Skeletal muscle tissue (tissue), 4 donors: ENCODE results near the gene COX11. TPM values are rescaled to one million over a fixed set of nuclear protein-coding genes. Genes with fewer than 3 reads are reported as not detected.

Experiments
- H3K27ac ChIP-seq: one replicate; pipeline ENCODE4 v1.7.0; 2013; ENCODE audit warnings: mild to moderate bottlenecking, low read depth, low read length, inconsistent platforms
- H3K27me3 ChIP-seq, 3 donors: one replicate each; pipeline ENCODE4 v1.7.0; 2013; ENCODE audit warnings: low read length in 3 of 3; ENCODE audit not compliant: control insufficient read depth in 3 of 3, insufficient read depth in 3 of 3
- H3K36me3 ChIP-seq, 3 donors: one replicate each; pipeline ENCODE4 v1.7.0; 2013; ENCODE audit warnings: low read length in 3 of 3; ENCODE audit not compliant: control insufficient read depth in 3 of 3, insufficient read depth in 3 of 3
- H3K4me1 ChIP-seq, 3 donors: one replicate each; pipeline ENCODE4 v1.7.0; 2013; ENCODE audit warnings: low read length in 3 of 3, mild to moderate bottlenecking in 3 of 3; ENCODE audit not compliant: control insufficient read depth in 3 of 3, insufficient read depth in 3 of 3
- H3K4me3 ChIP-seq, 3 donors: one replicate each; pipeline ENCODE4 v1.7.0; 2013; ENCODE audit warnings: low read length in 3 of 3
- H3K9ac ChIP-seq, 3 donors: one replicate each; pipeline ENCODE4 v1.7.0; 2013; ENCODE audit warnings: low read length in 3 of 3, mild to moderate bottlenecking in 3 of 3, moderate library complexity in 2 of 3, low read depth in 1 of 3
- H3K9me3 ChIP-seq, 3 donors: one replicate each; pipeline ENCODE4 v1.7.0; 2013; ENCODE audit warnings: low read length in 3 of 3; ENCODE audit not compliant: control insufficient read depth in 3 of 3
- total RNA-seq: library from RNA; depleted of rRNA; stranded (reverse); fragments of >200 nt; gene quantifications from one replicate; pipeline ENCODE4 v1.2.3, GENCODE V29; 2014
- donor health status: Osteomylitis.

The COX11 gene
- total RNA-seq, 1 donor from 2014 or later = 28.2 TPM

GRCh38 chr17:54941285-54941684, 27.2 kb downstream of the COX11 start:
- Histone ChIP-seq H3K9ac (no peak overlapping the region), H3K4me1 (no peaks in the 10 kb centered on the region), H3K9me3 (no peaks in the 10 kb centered on the region), H3K36me3 (no peaks in the 10 kb centered on the region), H3K27ac (no peak overlapping the region), H3K27me3 (no peaks in the 10 kb centered on the region), H3K4me3 (no peak overlapping the region)

DNA sequence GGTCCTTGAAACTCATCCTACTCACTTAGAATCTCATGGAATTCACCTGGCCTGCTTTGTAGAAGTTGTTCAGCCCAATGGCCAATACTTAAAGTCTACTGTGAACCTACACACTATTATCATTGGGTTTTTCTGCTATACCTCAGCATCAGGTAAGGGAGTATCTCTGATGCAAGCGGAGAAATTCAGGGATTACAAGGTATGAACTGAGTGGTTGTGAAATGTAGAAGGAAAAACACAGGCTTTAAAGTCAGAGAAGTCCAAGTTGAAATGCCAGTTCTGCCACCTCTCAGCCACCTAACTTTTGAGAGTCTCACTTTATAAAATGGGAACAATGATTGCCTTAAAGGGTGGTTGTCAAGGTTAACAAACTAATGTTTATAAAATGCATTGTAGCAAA, 31.0 kb downstream of the COX11 start:
- H3K4me1 ChIP-seq = no peaks in the 10 kb centered on the region
- H3K9ac ChIP-seq = no peak overlapping the region
- no peak overlapping the region for H3K27ac ChIP-seq
- H3K9me3 ChIP-seq = no peaks in the 10 kb centered on the region
- no peak overlapping the region for H3K4me3 ChIP-seq
- H3K36me3 ChIP-seq = no peaks in the 10 kb centered on the region
- no peaks in the 10 kb centered on the region for H3K27me3 ChIP-seq

DNA sequence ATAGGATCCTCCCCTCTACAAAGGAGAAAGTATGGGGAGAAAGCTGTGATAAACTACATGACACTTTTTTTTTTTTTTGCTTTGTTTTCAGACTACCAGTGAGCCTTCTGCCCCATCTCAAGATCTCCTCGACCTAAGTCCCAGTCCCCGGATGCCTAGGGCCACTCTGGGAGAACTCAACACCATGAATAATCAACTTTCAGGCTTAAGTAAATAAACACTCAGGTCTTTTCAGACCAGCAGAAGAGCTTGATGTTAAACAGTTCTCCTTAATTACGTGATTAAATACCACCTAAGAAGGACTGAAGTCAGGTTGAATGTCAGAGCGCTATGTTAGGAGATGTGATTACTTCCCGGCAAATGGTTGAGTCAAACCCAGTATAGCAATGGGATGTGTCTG, 31.4 kb downstream of the COX11 start:
- Histone ChIP-seq H3K27me3 (no peaks in the 10 kb centered on the region), H3K4me1 (no peaks in the 10 kb centered on the region), H3K27ac (no peak overlapping the region), H3K9me3 (no peaks in the 10 kb centered on the region), H3K4me3 (no peak overlapping the region), H3K36me3 (no peaks in the 10 kb centered on the region), H3K9ac (no peak overlapping the region)

GRCh38 chr17:54935471-54935870, 33.0 kb downstream of the COX11 start:
- Histone ChIP-seq H3K27me3 (no peaks in the 10 kb centered on the region), H3K27ac (no peak overlapping the region), H3K9ac (no peak overlapping the region), H3K9me3 (no peaks in the 10 kb centered on the region), H3K4me3 (no peak overlapping the region), H3K36me3 (no peaks in the 10 kb centered on the region), H3K4me1 (no peaks in the 10 kb centered on the region)

DNA sequence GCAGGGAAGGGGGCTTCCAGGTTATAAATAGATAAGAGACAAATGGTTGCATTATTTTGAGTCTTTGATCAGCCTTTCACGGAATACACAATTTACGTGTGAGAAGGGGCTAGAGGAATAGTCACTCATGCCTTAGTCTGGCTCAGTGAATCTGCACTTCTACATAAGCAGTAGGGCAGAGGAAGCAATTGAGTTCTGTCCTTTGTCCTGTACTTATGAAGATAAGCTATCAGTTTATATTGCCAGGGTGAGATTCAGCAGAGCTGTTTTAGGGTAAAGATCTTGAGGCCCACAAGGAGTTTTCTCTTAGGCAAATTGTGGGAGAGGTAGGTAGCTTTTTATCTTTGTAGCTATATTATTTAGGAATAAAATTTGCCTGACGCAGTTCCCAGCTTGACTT, 34.5 kb downstream of the COX11 start:
- no peak overlapping the region for H3K4me3 ChIP-seq
- H3K36me3 ChIP-seq = no peaks in the 10 kb centered on the region
- H3K27me3 ChIP-seq = no peaks in the 10 kb centered on the region
- no peaks in the 10 kb centered on the region for H3K4me1 ChIP-seq
- H3K9ac ChIP-seq = no peak overlapping the region
- no peak overlapping the region for H3K27ac ChIP-seq
- H3K9me3 ChIP-seq = no peaks in the 10 kb centered on the region

DNA sequence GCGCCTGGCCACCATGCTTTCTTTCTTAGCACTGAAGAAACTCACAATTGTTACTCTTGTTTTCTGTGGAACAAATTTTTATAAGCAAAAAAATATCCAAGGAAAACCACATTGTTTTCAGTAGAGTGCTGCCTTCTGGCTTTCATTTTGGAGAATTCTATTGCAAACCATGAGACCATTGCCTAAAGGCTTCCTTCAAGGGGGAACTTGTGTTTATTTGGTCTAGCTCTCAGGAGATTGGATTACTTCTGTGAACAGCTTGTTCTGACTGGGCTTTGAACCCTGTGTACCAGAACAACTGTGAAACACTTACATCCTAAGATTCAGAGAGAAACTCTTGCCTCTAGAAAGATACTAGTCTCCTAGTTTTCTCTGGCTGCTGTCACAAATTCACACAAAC, 35.7 kb downstream of the COX11 start:
- Histone ChIP-seq H3K27me3 (no peaks in the 10 kb centered on the region), H3K4me1 (no peaks in the 10 kb centered on the region), H3K27ac (no peak overlapping the region), H3K36me3 (no peaks in the 10 kb centered on the region), H3K4me3 (no peak overlapping the region), H3K9me3 (no peaks in the 10 kb centered on the region), H3K9ac (no peak overlapping the region)

- Histone ChIP-seq H3K27me3 (no peaks in the 10 kb centered on the region), H3K36me3 (no peaks in the 10 kb centered on the region)
Measured at GRCh38 chr17:54927525-54927924, 40.9 kb downstream of the COX11 start.

GRCh38 chr17:54924405-54924804, 44.0 kb downstream of the COX11 start:
- Histone ChIP-seq H3K9ac (no peak overlapping the region), H3K36me3 (no peaks in the 10 kb centered on the region), H3K9me3 (no peaks in the 10 kb centered on the region), H3K27ac (no peak overlapping the region), H3K4me1 (no peaks in the 10 kb centered on the region), H3K4me3 (no peak overlapping the region), H3K27me3 (no peaks in the 10 kb centered on the region)

More at GRCh38 chr17:54927525-54927924, 40.9 kb downstream of the COX11 start:
- H3K4me1 ChIP-seq = no peaks in the 10 kb centered on the region
- no peak overlapping the region for H3K27ac ChIP-seq
- no peak overlapping the region for H3K9ac ChIP-seq
- no peak overlapping the region for H3K4me3 ChIP-seq
- H3K9me3 ChIP-seq = no peaks in the 10 kb centered on the region

DNA sequence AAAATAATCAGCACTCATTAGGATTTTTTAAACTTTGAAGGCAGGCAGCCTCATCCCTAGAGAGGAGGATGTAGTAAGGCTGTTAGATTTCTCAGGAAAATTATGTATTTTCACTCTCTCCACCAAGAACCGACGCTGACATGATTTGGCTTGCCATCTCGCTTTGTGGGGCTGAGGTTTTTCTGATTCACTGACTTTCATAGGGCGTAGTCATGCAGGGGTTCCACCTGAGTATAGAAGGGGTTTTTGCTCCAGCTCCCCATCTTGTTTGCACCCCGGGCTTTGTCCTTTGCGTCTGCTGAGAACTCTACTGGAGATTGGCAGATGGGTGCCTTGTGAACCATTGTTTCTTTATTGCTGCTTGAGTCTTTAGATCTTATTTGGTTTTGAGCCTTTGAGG, 47.6 kb downstream of the COX11 start:
- no peak overlapping the region for H3K9ac ChIP-seq
- no peaks in the 10 kb centered on the region for H3K27me3 ChIP-seq
- H3K4me3 ChIP-seq = no peak overlapping the region
- H3K27ac ChIP-seq = no peak overlapping the region
- peaks cover 0 to 5% (median 0%) of the 10 kb centered on the region in 3 donors for H3K36me3 ChIP-seq
- H3K4me1 ChIP-seq = no peaks in the 10 kb centered on the region
- no peaks in the 10 kb centered on the region for H3K9me3 ChIP-seq

- peaks cover 0 to 7% (median 0%) of the 10 kb centered on the region in 3 donors for H3K36me3 ChIP-seq
- H3K4me1 ChIP-seq = no peaks in the 10 kb centered on the region
- H3K9ac ChIP-seq = no peak overlapping the region
- no peak overlapping the region for H3K4me3 ChIP-seq
- H3K27ac ChIP-seq = no peak overlapping the region
- H3K27me3 ChIP-seq = no peaks in the 10 kb centered on the region
- no peaks in the 10 kb centered on the region for H3K9me3 ChIP-seq
Measured at GRCh38 chr17:54919425-54919824, 49.0 kb downstream of the COX11 start.

DNA sequence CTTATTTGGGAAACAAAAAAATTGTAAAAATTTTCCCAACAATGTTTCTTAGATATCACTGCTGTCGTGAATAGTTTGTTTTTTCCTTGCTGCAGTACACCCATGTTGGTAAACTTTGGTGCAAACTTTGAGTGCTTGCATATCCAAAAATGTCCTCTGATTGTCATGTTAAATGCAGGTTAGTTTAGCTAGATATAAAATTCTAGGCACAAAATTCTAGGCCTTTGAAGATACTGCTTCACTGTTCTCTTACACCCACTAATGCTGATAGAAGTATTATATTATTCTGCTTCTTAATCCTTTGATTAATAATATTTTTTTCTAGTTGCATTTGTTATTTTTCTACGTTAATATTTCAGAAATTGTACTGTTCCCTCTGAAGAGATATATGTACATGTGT, 51.7 kb downstream of the COX11 start:
- Histone ChIP-seq H3K27me3 (no peaks in the 10 kb centered on the region), H3K4me3 (no peak overlapping the region)

More for the DNA sequence above, 51.7 kb downstream of the COX11 start:
- peaks cover 0 to 9% (median 0%) of the 10 kb centered on the region in 3 donors for H3K36me3 ChIP-seq
- no peaks in the 10 kb centered on the region for H3K9me3 ChIP-seq
- H3K27ac ChIP-seq = no peak overlapping the region
- H3K9ac ChIP-seq = no peak overlapping the region
- H3K4me1 ChIP-seq = no peaks in the 10 kb centered on the region
